ENCODE data around the gene NTM.

GRCh38 chr11:131947511-131947910 lies 577.1 kb downstream of the NTM start:
- TF ChIP-seq CTCF (IDR thresholded peaks at IDR 0.05) = no peak
- no peak for TF ChIP-seq POLR2A (IDR thresholded peaks at IDR 0.05)
